ENCODE measurements around the gene RPUSD1. TPM values are rescaled to one million over a fixed set of nuclear protein-coding genes. Genes with fewer than 3 reads are reported as not detected.

Gene RPUSD1
- total RNA-seq, 2 experiments from 2014 or later, result 22.2 to 22.3 TPM

GRCh38 chr16:769184-769784, 18.9 kb downstream of the RPUSD1 start:
- Mint-ChIP-seq H3K9me3 (no peaks in the 10 kb centered on the region), H3K27ac (no peak overlapping the region), H3K36me3 (ENCODE audit: low read depth) (no peaks in the 10 kb centered on the region), H3K4me3 (no peak overlapping the region), H3K4me1 (no peaks in the 10 kb centered on the region), H3K27me3 (no peaks in the 10 kb centered on the region)
- DNase-seq, result no peak
- ChIA-PET POLR2A (interaction anchor here (0.6 kb wide), 1 partner anchor 26 kb away, joined by 3 read pairs; no protein-coding TSS in a partner anchor), CTCF (no interaction called here)

DNA sequence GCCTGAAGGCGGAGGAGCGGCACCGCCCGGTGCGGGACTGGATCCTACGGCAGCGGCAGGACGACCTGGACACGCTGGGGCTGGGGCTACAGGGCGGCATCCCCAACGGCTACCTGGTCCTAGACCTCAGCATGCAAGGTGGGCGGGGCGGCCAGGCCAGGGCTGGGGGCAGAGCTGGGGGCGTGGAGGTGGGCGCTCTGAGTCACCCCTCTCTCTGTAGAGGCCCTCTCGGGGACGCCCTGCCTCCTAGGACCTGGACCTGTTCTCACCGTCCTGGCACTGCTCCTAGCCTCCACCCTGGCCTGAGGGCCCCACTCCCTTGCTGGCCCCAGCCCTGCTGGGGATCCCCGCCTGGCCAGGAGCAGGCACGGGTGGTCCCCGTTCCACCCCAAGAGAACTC, 19.8 kb downstream of the RPUSD1 start:
- no peaks in the 10 kb centered on the region for H3K4me1 Mint-ChIP-seq
- CTCF ChIA-PET, result no interaction called here
- H3K4me3 Mint-ChIP-seq, result no peak overlapping the region
- POLR2A ChIA-PET, result no interaction called here
- no peaks in the 10 kb centered on the region for H3K9me3 Mint-ChIP-seq
- no peak overlapping the region for H3K27ac Mint-ChIP-seq
- no peaks in the 10 kb centered on the region for H3K27me3 Mint-ChIP-seq
- DNase-seq, result no peak
- H3K36me3 Mint-ChIP-seq (ENCODE audit: low read depth), result no peaks in the 10 kb centered on the region

GRCh38 chr16:767743-768235, 20.4 kb downstream of the RPUSD1 start:
- H3K27me3 Mint-ChIP-seq, result no peaks in the 10 kb centered on the region

GRCh38 chr16:766820-767640, 21.2 kb downstream of the RPUSD1 start:
- Mint-ChIP-seq H3K27me3 (no peaks in the 10 kb centered on the region), H3K27ac (no peak overlapping the region), H3K4me1 (no peaks in the 10 kb centered on the region), H3K36me3 (ENCODE audit: low read depth) (no peaks in the 10 kb centered on the region), H3K9me3 (no peaks in the 10 kb centered on the region), H3K4me3 (no peak overlapping the region)
- DNase-seq, result no peak
- ChIA-PET POLR2A (no interaction called here), CTCF (interaction anchor here (1.5 kb wide), 1 partner anchor 27 kb away, joined by 3 read pairs; the partner anchor contains the start of gene CIAO3)

More at GRCh38 chr16:767743-768235, 20.4 kb downstream of the RPUSD1 start:
- Mint-ChIP-seq H3K9me3 (no peaks in the 10 kb centered on the region), H3K36me3 (ENCODE audit: low read depth) (no peaks in the 10 kb centered on the region), H3K4me1 (no peaks in the 10 kb centered on the region), H3K27ac (no peak overlapping the region), H3K4me3 (no peak overlapping the region)
- DNase-seq, result no peak
- ChIA-PET POLR2A (no interaction called here), CTCF (no interaction called here)

DNA sequence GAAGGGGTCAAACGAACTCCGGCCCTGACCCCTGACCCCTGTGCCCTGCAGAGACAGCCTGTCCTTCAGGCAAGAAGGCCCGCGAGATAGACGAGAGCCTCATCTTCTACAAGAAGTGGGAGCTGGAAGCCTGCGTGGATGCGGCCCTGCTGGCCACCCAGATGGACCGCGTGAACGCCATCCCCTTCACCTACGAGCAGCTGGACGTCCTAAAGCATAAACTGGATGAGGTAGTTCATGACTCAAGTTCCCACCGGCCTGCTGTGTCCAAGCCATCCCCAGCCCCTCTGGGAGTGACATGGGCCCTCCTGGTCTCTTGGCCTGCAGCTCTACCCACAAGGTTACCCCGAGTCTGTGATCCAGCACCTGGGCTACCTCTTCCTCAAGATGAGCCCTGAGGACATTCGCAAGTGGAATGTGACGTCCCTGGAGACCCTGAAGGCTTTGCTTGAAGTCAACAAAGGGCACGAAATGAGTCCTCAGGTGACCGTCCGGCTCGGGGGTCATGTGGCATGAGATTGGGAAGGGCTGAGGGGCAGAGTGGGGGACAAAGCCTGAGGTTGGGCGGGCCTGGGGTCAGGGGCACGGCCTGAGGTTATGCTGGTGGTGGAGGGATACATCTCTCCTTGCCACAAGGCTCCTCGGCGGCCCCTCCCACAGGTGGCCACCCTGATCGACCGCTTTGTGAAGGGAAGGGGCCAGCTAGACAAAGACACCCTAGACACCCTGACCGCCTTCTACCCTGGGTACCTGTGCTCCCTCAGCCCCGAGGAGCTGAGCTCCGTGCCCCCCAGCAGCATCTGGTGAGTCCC, 22.0 kb downstream of the RPUSD1 start:
- POLR2A ChIA-PET, result interaction anchor here (0.7 kb wide), 1 partner anchor 12 kb away, joined by 3 read pairs; no protein-coding TSS in a partner anchor
- CTCF ChIA-PET, result interaction anchor here (1.5 kb wide), 1 partner anchor 26 kb away, joined by 3 read pairs; the partner anchor contains the start of gene CIAO3
- no peaks in the 10 kb centered on the region for H3K36me3 Mint-ChIP-seq (ENCODE audit: low read depth)
- H3K9me3 Mint-ChIP-seq, result no peaks in the 10 kb centered on the region
- no peaks in the 10 kb centered on the region for H3K4me1 Mint-ChIP-seq
- no peak overlapping the region for H3K27ac Mint-ChIP-seq
- DNase-seq, result no peak
- no peak overlapping the region for H3K4me3 Mint-ChIP-seq
- H3K27me3 Mint-ChIP-seq, result no peaks in the 10 kb centered on the region

- ChIA-PET POLR2A (interaction anchor here (0.7 kb wide), 1 partner anchor 13 kb away, joined by 3 read pairs; no protein-coding TSS in a partner anchor), CTCF (interaction anchor here (1.5 kb wide), 1 partner anchor 25 kb away, joined by 3 read pairs; the partner anchor contains the start of gene CIAO3)
- Mint-ChIP-seq H3K27me3 (no peaks in the 10 kb centered on the region), H3K9me3 (no peaks in the 10 kb centered on the region), H3K4me1 (no peaks in the 10 kb centered on the region), H3K27ac (no peak overlapping the region), H3K4me3 (no peak overlapping the region), H3K36me3 (ENCODE audit: low read depth) (no peaks in the 10 kb centered on the region)
- no peak for DNase-seq
Measured at GRCh38 chr16:765488-765865, 22.7 kb downstream of the RPUSD1 start.

DNA sequence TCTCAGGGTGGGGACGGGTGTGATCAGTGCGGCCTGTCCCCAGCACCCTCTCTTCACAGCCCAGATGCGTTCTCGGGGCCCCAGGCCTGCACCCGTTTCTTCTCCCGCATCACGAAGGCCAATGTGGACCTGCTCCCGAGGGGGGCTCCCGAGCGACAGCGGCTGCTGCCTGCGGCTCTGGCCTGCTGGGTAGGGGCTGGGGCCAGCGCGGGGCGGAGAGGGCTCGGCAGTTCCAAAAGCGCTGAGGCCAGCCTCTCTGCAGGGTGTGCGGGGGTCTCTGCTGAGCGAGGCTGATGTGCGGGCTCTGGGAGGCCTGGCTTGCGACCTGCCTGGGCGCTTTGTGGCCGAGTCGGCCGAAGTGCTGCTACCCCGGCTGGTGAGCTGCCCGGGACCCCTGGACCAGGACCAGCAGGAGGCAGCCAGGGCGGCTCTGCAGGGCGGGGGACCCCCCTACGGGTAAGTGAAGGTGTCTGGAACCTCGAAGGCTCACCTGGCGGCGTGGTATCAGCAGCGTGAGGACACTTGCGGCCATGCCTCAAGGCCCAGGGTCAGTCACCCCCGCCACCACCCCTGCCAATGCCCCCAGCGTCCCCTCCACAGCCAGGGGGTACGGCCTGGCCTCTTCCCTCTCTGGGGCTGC, 23.2 kb downstream of the RPUSD1 start:
- DNase-seq, result no peak
- Mint-ChIP-seq H3K27me3 (no peaks in the 10 kb centered on the region), H3K9me3 (no peaks in the 10 kb centered on the region), H3K36me3 (ENCODE audit: low read depth) (no peaks in the 10 kb centered on the region), H3K27ac (no peak overlapping the region), H3K4me1 (no peaks in the 10 kb centered on the region), H3K4me3 (no peak overlapping the region)
- ChIA-PET POLR2A (no interaction called here), CTCF (no interaction called here)

DNA sequence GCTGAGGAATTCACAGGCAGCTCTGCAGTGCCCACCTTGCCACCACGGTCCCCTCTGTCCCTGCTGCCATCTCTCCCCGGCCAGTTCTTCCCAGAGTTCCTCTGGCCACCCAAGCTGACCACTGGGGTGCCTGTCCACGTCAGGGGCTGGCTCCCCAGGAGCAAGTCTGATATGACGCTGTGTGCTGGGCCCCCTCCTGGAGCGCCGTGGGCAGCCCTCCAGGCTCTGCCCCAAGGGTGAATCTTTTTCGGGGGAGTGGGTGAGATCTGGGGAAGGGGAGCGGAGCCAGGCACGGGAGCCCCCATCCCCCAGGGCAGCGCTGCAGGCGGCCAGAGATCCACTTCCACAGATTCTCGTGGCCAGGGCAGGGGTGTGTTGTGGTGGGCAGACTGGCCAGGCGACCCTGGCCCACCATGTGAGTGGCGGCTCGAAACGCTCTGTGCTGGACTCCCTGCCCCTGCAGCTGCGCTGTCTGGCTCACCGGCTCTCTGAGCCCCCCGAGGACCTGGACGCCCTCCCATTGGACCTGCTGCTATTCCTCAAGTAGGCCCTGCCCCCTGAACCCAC, 23.9 kb downstream of the RPUSD1 start:
- H3K27me3 Mint-ChIP-seq, result no peaks in the 10 kb centered on the region
- no peak for DNase-seq
- ChIA-PET CTCF (no interaction called here), POLR2A (no interaction called here)
- H3K36me3 Mint-ChIP-seq (ENCODE audit: low read depth), result no peaks in the 10 kb centered on the region
- H3K4me3 Mint-ChIP-seq, result no peak overlapping the region
- no peaks in the 10 kb centered on the region for H3K9me3 Mint-ChIP-seq
- no peak overlapping the region for H3K27ac Mint-ChIP-seq
- H3K4me1 Mint-ChIP-seq, result no peaks in the 10 kb centered on the region

DNA sequence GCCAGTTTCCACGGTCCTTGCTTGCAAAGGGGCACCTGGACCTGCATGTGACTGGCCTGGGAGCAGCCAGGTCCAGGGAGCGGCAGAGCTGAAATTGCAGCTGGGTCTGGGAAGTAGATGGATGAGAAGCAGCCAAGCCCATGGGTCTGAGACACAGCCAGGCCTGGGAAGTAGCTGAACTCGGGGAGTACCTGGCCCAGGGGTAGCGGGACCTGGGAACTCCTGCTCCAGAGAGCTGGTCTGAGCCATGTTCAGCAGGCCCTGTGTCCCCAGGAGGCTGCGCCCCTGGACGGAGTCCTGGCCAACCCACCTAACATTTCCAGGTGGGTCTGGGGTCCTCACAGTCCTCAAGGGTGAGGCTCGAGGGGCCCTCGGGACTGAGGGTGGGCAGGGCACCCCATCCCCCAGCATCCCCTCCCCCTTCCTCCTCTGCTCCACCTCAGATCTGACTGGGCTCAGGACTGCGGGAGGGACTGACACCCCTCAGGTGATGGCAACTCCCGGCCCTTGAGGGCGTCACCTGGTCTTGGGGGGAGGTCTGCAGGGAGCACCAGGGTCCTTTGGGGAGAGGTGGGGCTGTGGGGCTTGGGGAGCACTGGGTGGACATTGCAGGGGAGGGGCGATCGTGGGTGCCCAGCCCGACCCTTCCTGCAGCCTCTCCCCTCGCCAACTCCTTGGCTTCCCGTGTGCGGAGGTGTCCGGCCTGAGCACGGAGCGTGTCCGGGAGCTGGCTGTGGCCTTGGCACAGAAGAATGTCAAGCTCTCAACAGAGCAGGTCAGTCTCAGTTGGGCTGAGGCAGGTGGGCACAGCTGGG, 24.6 kb downstream of the RPUSD1 start:
- no peaks in the 10 kb centered on the region for H3K4me1 Mint-ChIP-seq
- POLR2A ChIA-PET, result no interaction called here
- H3K27ac Mint-ChIP-seq, result no peak overlapping the region
- no peaks in the 10 kb centered on the region for H3K36me3 Mint-ChIP-seq (ENCODE audit: low read depth)
- CTCF ChIA-PET, result no interaction called here
- H3K4me3 Mint-ChIP-seq, result no peak overlapping the region
- H3K9me3 Mint-ChIP-seq, result no peaks in the 10 kb centered on the region
- DNase-seq, result no peak
- no peaks in the 10 kb centered on the region for H3K27me3 Mint-ChIP-seq

DNA sequence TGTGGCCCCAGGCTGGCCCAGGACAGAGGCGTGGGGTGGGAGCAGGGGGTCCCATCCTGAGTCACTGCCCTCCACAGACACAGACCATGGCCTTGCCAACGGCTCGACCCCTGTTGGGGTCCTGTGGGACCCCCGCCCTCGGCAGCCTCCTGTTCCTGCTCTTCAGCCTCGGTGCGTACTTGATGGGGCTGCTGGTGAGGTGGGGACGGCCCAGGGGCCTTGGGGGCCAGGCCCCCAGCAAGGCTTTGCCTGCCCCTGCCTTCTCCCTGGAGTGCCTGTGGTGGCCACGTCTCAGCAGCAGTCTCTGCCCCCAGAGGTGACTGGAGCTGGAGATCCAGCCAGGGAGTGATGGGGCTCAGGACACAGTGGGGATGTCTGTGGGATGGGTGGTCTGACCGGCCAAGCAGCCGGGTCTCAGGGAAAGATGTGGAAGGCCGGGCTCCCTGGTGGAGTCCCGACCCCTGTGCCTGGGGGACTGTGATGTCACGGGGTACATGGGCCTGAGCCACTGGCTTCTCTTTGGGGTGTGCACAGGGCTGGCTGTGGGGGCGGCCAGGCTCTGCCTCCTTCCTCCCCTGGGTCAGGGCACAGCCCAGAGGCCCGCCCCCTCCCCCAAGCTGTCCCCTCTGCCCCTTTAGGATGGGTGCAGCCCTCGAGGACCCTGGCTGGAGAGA, 25.4 kb downstream of the RPUSD1 start:
- DNase-seq, result no peak
- no peak overlapping the region for H3K27ac Mint-ChIP-seq
- ChIA-PET CTCF (no interaction called here), POLR2A (interaction anchor here (0.8 kb wide), 1 partner anchor 13 kb away, joined by 3 read pairs; no protein-coding TSS in a partner anchor)
- H3K36me3 Mint-ChIP-seq (ENCODE audit: low read depth), result no peaks in the 10 kb centered on the region
- H3K9me3 Mint-ChIP-seq, result no peaks in the 10 kb centered on the region
- no peak overlapping the region for H3K4me3 Mint-ChIP-seq
- no peaks in the 10 kb centered on the region for H3K4me1 Mint-ChIP-seq
- H3K27me3 Mint-ChIP-seq, result no peaks in the 10 kb centered on the region

DNA sequence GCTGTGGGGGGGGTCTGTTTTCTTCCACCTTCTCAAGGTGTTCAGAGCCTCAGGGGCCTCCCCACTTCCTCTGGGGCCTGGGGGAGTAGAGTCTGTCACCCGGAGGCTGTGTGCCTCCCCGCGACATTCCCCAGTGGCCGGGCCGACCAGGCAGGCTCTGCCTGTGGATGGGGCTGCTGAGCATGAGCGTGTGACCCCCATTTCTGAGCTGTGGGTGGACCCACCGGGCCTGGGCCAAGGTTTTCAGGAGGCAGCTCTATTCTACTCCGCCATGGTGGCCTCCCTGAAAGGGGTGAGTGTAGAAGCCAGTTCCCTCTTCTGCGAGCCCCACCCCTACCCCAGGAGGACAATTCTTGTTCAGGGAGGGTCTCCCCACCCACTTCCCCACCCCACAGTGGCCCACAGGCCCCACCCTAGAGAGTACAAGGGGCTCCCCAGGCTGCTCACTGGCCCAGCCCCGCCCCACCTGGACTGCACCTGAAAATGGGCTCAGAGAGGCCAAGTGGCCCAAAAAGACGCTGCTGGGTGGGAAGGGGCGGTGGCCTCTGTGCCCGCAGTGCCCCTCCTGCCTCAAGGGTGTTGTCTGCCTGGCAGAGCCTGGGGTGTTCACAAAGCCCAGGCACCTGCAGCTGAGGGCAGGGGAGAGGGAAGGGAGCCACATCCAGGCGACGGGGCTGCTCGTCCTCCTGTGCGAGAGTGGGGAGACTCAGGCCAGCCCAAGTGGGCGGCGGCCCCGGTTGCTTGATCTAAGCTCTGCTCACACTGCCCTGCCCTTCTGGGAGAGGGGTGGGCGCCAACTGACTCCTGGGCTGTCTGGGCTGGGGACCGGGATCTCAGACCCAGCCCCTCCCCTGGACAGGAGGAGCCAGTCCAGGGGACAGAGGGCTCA, 26.3 kb downstream of the RPUSD1 start:
- no peaks in the 10 kb centered on the region for H3K36me3 Mint-ChIP-seq (ENCODE audit: low read depth)
- no peak overlapping the region for H3K27ac Mint-ChIP-seq
- H3K4me1 Mint-ChIP-seq, result no peaks in the 10 kb centered on the region
- peaks cover 2% of the 10 kb centered on the region for H3K27me3 Mint-ChIP-seq
- POLR2A ChIA-PET, result interaction anchor here (0.8 kb wide), 1 partner anchor 12 kb away, joined by 3 read pairs; no protein-coding TSS in a partner anchor
- no peak for DNase-seq
- no peaks in the 10 kb centered on the region for H3K9me3 Mint-ChIP-seq
- no peak overlapping the region for H3K4me3 Mint-ChIP-seq
- CTCF ChIA-PET, result no interaction called here

All from activated CD4-positive, alpha-beta memory T cell treated with anti-CD3 and anti-CD28 coated beads, Interleukin-2, amount 10 ng/mL, durations not matched to agents 7 days and 5 days (primary cell).